AG09309 (cell line): ENCODE results near the gene KATNIP.
"Not testable (repeated sequence)": the region's sequence is repeated elsewhere in the genome, so short reads cannot be mapped to it uniquely, and the experiment has no call there.

Experiments
- DNase-seq: peaks from one replicate; pipeline ENCODE4 v3.0.0-alpha.2; 2010; ENCODE audit warnings: low read depth
- H3K4me3 ChIP-seq: 2 replicates; pipeline ENCODE4 v1.5.1; 2011; ENCODE audit warnings: mild to moderate bottlenecking, low read depth, low read length, moderate library complexity; ENCODE audit not compliant: control insufficient read depth
- CTCF ChIP-seq: IDR thresholded peaks from 2 replicates; pipeline ENCODE4 v1.5.1; 2011; ENCODE audit warnings: mild to moderate bottlenecking, low read depth, low read length, inconsistent platforms; ENCODE audit not compliant: insufficient read depth, control insufficient read depth; ENCODE audit errors: missing control alignments

Gene KATNIP

GRCh38 chr16:27558932-27559331 is 9.0 kb downstream of the KATNIP start:
- DNase-seq, result no peak
- no peak for TF ChIP-seq CTCF
- no peak overlapping the region for H3K4me3 ChIP-seq

- H3K4me3 ChIP-seq, result no peak overlapping the region
- no peak for DNase-seq
- no peak for TF ChIP-seq CTCF
These were observed 11.3 kb downstream of the KATNIP start for GRCh38 chr16:27561216-27561615.

GRCh38 chr16:27564224-27564623 is 14.3 kb downstream of the KATNIP start:
- no peak overlapping the region for H3K4me3 ChIP-seq
- TF ChIP-seq CTCF, result no peak
- DNase-seq, result no peak

- no peak overlapping the region for H3K4me3 ChIP-seq
- DNase-seq, result no peak
- no peak for TF ChIP-seq CTCF
These were observed 16.5 kb downstream of the KATNIP start for GRCh38 chr16:27566417-27566816.

GRCh38 chr16:27568077-27568476 is 18.1 kb downstream of the KATNIP start:
- H3K4me3 ChIP-seq, result no peak overlapping the region
- no peak for DNase-seq
- TF ChIP-seq CTCF, result no peak

GRCh38 chr16:27570986-27571385 is 21.0 kb downstream of the KATNIP start:
- H3K4me3 ChIP-seq, DNase-seq: not testable (repeated sequence)

GRCh38 chr16:27571433-27572326 is 21.7 kb downstream of the KATNIP start:
- no peak for TF ChIP-seq CTCF
- H3K4me3 ChIP-seq, result no peak overlapping the region
- DNase-seq, result no peak
